Measurements from ENCODE around the gene NUP153. TPM values are rescaled to one million over a fixed set of nuclear protein-coding genes. Genes with fewer than 3 reads are reported as not detected.
"Not testable (repeated sequence)": the region's sequence is repeated elsewhere in the genome, so short reads cannot be mapped to it uniquely, and the experiment has no call there.

NUP153 gene
- total RNA-seq, 1 donor from 2014 or later, result 94.3 TPM

DNA sequence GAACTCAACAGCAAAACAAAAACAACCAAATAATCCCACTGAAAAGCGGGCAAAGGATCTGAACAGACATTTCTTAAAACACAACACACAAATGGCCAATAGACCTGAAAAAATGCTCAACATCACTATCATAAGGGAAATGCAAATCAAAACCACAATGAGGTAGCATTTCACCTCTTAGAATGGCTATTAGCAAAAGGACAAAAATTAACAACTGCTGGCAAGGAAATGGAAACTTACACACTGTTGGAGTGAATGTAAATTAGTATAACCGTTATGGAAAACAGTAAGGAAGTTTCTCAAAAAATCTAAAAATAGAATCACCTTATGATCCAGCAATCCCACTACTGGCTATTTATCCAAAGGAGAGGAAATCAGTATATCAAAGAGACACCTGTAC is 85.7 kb downstream of the NUP153 start:
- intact Hi-C loops (cut with micrococcal nuclease), result no loop called here

DNA sequence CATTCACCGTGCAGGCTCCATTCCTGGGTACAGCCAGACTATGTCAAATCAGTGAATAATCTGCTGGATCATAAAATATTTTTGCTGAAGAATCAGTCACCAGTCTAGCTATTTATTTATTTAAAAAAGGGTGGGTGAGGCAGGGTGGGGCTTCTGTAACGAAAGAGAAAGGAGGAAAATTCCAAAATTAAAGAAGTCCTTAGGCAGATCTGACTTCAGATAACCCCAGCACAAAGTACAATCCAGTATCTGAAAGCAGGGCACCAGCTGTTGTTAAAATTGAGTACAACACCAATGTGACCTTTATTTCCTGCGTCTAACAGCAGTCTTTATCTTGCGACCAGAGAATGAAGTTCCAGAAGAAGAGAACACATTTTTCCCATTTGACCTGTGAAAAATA is 90.9 kb downstream of the NUP153 start:
- intact Hi-C loops (cut with micrococcal nuclease), result no loop called here

DNA sequence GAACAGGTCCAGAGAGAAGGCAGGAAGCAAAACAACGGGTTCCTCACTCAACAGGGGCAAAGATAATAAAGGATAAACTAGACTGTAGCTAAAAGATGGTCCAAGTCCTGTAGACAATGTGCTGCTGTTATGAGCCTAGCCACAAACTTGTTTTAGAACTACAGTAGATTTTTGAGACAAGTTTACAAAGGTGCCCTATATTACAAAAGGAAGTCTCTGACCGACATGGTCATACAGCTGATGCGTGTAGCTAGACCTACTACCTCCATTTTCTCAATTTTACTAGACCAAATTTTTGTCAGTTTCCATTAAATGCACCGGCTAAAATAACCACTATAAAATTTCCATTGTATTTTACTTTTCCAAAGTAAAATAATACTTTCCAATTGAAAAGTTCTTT is 94.7 kb downstream of the NUP153 start:
- intact Hi-C loops (cut with micrococcal nuclease), result no loop called here

DNA sequence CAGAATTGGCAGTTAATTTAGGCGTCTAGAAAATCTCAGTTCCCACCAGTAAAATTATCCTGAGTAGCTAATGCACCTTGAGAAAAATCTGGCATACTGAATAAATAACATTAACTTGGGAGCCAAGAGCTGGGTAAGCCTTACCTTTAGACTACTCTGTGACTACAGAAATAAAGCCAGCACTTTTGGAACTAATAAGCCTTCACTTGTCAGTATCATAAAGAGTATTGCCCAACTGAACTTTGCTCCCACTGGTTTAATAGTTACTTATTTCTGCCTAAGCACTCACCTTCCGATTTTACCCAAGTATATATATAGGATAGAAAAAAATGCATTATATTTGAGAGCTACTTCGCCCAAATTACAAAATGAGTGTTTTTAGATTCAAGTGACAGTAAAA is 95.9 kb downstream of the NUP153 start:
- intact Hi-C loops (cut with micrococcal nuclease), result no loop called here

DNA sequence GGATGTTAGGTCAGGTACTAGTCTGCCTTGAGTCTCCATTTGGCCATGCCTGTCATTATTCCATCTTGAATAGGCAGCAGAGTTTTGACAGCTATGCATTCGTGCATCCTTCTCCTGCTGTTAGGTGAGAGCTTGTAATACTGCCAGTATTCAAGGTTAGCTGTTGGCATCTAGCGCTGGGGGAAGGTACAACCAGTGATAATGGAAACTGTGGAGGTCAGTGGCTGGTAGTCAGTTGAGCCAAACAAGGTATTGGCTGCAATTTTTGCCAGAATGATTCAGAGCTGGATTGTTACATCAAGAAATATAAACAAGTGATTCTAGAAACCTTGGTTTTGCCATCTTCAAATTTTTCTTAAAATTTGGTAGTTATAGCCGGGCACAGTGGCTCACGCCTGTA is 100.1 kb downstream of the NUP153 start:
- intact Hi-C loops (cut with micrococcal nuclease), result no loop called here

DNA sequence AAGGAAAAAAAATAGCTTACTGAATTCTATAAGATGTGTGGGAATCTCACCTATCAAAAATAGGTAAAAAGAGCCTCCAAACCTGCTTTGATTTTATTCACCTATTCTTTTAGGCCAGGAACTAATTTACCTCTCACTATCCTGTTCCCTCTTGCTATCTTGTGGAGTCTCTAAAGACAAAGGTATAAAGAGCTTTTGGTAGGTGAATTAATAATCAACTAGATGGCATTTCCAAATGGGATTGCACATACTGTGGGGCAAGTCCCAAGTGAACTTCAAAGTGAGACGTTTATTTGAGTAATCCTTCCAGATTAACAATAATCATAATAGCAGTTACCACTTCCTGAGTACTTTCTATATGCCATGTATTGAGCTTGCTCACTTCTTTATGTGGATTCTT is 103.8 kb downstream of the NUP153 start:
- intact Hi-C loops (cut with micrococcal nuclease), result loop anchor here (5.0 kb wide), 3 partner anchors 59 to 836 kb away; partner anchors contain the start of gene DEK

DNA sequence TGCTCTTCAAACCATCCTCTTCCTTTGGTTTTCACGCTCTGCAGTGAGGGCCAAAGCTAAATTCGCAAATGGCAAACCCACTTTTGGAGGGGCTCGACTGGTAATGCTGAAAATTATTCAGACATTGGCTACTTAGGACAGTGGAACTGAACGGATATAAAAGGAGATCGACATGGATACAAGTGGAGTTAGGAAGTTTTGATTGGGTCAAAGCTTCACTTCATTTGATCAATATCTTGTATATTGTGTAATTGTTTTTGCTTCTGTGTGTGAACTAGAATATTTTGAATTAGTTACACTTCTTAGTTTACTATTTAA is 105.4 kb downstream of the NUP153 start:
- intact Hi-C loops (cut with micrococcal nuclease), result loop anchor here (1.0 to 5.0 kb wide), 5 partner anchors 17 to 834 kb away; partner anchors contain the start of gene DEK

DNA sequence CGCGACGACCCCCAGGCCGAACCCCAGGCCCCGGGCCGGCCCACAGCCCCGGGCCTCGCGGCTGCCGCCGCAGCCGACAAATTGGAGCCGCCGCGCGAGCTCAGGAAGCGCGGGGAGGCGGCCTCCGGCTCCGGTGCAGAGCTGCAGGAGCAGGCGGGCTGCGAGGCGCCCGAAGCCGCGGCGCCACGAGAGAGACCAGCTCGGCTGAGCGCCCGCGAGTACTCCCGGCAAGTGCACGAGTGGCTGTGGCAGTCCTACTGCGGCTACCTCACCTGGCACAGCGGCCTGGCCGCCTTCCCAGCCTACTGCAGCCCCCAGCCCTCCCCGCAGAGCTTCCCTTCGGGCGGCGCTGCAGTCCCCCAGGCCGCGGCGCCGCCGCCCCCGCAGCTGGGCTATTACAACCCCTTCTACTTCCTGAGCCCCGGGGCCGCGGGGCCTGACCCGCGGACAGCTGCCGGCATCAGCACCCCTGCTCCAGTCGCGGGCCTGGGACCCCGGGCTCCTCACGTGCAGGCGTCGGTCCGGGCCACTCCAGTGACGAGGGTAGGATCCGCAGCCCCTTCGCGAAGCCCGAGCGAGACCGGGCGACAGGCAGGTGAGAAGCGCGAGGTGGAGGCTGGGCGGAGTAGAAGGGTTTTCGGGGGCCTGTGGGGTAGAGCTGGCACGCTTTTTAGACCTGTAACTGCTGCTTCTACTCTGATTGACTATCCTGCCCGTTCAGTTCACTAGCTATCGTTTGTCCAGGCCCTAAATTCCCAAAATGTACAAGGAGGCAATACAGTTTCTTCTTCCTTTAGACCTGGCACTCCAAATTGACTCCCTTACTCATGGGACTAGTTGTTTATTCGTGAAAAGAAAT is 106.0 kb downstream of the NUP153 start:
- intact Hi-C loops (cut with micrococcal nuclease), result loop anchor here (1.0 to 5.0 kb wide), 7 partner anchors 16 to 833 kb away; partner anchors contain the start of genes DEK, KDM1B, NUP153 and TPMT

DNA sequence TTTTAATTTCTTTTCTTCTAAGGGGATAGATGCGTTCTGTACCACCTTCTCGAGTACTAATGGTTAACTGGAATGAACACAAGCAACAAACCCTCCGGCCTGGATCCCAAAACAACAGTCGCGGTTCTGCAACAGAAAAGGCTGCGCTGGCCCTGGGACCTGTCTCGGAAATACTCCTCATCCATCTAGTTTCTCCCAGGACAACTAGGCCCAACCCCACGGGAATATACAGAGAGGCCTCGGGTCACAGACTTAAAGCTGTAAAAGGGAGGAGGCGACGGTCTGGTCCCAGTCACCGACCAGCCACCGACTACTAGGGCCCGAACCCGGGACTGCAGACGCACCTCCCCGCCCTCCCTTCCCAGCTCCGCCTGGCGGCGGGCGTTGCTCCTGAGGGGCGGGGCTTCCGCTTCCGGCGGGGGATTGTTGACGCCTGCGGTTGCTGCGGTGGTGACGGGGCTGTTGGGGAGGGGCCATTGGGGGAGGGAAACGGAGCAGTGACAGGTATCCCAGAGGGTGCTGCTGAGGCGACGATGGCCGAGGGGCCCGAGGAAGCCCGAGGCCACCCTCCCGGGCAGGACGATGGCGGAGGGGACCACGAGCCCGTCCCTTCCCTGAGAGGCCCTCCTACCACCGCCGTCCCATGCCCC is 106.7 kb downstream of the NUP153 start, which contains the start of gene FAM8A1:
Gene FAM8A1 (plus strand): TSS at position 426 of the 650 bp plus-strand sequence. CDS start 108 bp downstream, at position 534.
- intact Hi-C loops (cut with micrococcal nuclease), result loop anchor here (1.0 to 5.0 kb wide), 6 partner anchors 15 to 833 kb away; partner anchors contain the start of genes DEK, KDM1B, NUP153 and TPMT

DNA sequence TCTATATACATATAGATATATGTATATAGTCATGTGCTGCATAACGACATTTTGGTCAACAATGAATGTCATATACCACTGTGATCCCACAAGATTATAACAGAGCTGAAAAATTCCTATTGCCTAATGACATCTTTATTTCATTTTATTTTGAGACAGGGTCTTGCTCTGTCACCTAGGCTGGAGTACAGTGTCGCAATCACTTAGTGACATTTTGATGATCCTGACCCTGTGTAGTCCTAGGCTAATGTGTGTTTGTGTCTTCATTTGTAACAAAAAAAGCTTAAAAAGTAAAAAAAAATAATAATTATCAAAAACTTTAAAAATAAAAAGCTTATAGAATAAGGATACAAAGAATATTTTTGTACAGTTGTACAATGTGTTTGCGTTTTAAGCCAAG is 110.6 kb downstream of the NUP153 start:
- intact Hi-C loops (cut with micrococcal nuclease), result no loop called here

DNA sequence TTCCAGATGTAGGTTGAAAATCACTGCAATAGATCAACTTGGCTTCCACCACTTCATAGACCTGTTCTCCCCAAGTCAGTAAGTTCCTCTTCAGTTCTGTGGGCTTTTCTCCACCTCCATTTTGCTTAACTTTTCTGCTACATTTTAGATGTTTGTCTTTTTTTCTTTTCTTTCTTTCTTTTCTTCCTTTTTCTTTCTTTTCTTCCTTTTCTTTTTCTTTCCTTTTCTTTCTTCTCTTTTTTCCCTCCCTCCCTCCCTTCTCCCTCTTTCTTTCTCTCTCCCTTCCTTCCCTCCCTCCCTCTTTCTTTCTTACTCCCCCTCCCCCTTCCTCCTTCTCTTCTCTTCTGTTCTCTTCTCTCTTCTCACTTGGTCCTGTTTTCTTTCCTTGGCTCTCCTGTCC is 113.5 kb downstream of the NUP153 start:
- intact Hi-C loops (cut with micrococcal nuclease), result no loop called here

DNA sequence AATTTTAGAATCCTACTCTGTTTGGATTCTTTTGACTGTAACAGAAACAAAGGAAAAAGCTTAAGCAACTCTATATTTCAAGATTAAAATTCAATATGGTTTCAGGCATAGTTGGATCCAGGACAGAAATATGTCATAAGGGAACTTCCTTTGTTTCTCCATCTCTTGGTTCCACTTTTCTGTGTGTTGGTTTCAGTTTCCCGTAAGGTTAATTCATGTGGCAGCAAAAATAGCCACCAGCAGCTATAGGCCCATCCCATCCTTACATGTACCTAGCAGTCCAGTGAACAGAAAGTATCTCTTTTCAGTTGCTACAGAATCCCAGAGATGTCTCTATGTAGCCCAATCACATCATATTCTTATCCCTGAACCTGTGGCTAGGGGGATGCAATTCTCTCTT is 115.4 kb downstream of the NUP153 start:
- intact Hi-C loops (cut with micrococcal nuclease), result no loop called here

DNA sequence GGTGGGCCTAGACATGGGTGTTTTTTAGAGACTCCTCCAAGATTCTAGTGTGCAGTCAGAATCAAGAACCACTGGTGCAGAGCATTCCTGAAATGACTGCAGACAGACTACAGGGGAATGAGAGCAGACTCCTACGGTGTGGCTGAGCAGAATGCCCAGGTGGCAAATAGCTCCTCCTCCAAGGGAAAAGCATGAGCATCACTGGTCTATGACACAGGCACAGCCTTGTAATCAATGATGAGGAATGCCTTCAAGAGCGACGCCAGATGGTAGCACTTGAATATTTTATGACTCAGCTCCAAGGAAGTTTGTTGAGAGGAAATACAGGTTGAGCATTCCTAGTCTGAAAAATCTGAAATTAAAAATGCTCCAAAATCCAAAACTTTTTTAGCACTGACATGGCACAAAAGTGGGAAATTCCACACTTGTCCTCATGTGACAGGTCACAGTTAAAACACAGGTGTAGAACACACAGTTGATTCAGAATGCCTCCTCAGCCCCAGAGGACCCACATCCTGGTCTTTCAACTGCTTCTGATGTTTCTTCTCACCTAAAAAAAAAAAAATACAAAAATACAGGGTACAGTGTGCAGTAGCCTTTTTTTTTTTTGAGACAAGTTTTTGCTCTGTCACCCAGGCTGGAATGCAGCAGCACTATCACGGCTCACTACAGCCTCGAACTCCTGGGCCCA is 117.2 kb downstream of the NUP153 start:
- intact Hi-C loops (cut with micrococcal nuclease), result no loop called here

DNA sequence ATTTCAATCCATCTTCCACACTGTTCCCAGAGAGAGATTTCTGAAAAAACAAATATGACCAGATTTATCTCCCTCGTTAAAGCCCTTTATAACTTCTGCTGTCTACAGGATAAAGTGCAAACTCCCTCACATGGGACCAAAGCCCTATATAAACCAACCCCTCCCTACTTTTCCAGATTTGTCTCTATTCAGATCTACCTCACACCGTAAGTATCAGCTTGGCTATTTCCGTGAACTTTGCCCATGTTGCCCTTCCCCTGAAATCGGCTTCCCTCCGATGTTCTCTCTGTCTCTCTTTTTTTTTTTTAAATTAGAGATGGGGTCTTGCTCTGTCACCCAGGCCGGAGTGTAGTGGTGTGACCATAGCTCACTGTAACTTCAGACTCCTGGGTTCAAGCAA is 118.7 kb downstream of the NUP153 start:
- intact Hi-C loops (cut with micrococcal nuclease), result no loop called here

DNA sequence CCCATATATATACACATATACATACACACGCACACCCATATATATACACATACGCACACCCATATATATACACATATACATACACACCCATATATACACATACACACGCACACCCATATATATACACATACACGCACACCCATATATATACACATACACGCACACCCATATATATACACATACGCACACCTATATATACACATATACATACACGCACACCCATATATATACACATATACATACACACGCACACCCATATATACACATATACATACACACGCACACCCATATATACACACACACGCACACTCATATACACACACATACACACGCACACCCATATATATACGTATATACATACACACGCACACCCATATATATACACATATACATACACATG is 120.1 kb downstream of the NUP153 start:
- intact Hi-C loops (cut with micrococcal nuclease), result not testable (repeated sequence)

DNA sequence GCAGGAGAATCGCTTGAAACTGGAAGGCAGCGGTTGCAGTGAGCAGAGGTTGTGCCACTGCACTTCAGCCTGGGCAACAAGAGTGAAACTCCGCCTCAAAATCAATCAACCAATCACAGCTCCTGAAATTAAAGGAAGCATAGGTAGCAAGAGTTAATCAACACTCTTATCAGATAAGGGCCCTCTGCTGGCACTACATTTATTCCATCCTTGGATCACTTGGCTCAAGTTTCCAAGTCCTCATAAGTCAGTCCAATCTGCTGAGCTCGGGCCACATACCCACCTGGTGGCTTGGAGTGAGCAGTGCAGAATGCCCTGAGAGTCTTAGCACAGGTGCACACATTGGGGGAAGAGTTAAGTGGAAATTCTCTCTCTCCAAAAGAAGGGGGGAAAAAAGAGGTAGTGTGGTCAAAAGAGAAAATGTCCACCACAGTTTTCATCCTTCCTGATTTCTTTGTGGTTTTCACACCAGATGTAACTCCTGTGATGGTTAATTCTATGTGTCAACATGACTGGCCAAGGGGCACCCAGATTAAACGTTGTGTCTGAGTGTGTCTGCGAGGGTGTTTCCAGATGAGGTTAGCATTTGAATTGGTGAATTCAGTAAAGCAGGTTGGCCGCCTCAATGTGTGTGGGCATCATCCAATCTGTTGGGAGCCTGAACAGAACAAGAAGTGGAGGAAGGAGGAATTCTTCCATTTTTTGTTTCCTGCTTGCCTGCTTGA is 120.8 kb downstream of the NUP153 start:
- intact Hi-C loops (cut with micrococcal nuclease), result loop anchor here (2.0 kb wide), 1 partner anchor 15 kb away; the partner anchor contains the start of gene FAM8A1

DNA sequence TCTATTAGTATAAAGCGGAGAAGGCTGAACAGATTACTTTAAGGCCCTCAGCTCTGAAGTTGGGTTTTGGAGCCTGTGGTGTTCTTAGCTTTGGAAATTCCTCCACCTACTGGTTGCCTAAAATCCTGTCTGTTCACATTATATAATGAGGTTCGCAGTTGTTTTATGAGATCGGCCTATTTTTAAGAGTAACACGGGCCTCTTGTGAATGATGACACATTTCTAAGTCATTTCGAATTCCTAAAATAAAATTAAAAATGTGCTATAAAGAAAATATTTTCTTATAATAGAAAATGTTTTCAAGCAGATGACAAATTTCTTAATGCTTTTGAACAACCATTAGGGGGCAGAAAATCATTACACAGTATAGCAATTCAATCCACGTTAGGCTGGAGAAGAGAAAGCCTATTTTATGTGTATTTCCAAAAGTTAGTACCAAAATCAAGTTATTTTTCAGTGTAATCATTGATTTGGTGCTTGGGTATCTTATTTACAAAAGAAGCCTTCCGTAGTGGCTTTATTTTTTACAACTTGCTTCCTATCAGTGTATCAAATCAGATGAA is 122.4 kb downstream of the NUP153 start:
- intact Hi-C loops (cut with micrococcal nuclease), result loop anchor here (1.0 to 2.0 kb wide), 4 partner anchors 16 to 428 kb away; partner anchors contain the start of gene FAM8A1

DNA sequence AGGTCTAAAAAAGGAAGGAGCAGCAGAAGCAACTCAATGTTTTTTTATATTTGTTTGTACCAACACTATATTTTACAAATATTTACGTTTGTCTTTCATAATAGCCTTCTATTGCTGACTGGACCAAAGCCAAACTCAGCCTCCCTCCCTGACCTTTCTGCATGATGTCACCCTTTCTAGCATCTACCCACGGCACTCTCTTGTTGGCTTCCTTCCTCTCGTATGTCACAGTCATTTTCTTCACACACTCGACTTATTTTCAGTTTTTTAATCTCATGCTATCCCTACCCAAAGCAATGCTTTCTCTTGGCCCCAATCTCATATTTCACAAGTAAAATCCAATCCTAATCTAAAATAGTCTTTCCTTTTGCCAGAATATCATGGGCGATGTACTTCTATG is 122.9 kb downstream of the NUP153 start:
- intact Hi-C loops (cut with micrococcal nuclease), result loop anchor here (1.0 to 2.0 kb wide), 4 partner anchors 17 to 428 kb away; partner anchors contain the start of gene FAM8A1

DNA sequence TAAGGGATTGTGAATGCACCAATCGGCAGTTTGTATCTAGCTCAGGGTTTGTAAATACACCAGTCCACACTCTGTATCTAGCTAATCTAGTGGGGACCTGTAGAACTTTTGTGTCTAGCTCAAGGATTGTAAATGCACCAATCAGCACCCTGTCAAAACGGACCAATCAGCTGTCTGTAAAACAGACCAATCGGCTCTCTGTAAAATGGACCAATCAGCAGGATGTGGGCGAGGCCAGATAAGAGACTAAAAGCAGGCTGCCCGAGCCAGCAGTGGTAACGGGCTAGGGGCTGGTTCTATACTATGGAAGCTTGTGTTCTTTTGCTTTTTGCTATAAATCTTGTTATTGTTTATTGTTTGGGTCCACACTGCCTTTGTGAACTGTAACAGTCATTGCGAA is 125.4 kb downstream of the NUP153 start:
- intact Hi-C loops (cut with micrococcal nuclease), result not testable (repeated sequence)

DNA sequence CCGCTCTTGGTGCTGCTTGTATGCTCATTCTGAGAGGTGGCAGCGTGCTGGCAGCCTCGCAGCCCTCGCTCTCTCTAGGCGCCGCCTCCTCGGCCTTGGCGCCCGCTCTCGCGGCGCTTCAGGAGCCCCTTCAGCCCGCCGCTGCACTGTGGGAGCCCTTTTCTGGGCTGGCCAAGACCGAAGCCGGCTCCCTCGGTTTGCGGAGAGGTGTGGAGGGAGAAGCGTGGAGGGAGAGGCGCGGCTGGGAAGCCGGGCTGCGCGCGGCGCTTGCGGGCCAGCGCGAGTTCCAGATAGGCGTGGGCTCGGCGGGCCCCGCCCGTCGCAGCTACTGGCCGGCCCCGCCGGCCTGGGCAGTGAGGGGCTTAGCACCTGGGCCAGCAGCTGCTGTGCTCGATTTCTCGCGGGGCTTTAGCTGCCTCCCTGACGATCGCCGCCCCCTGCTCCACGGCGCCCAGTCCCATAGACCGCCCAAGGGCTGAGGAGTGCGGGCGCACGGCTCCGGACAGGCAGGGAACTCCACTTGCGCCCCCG is 126.1 kb downstream of the NUP153 start:
- intact Hi-C loops (cut with micrococcal nuclease), result no loop called here

All from T-helper 2 cell treated with Interferon-gamma antibody and Interleukin-4, amounts not matched to agents 100 ng/mL and 5 ng/mL, for 36 hours (primary cell).